ENCODE data around the gene KIF13A.

DNA sequence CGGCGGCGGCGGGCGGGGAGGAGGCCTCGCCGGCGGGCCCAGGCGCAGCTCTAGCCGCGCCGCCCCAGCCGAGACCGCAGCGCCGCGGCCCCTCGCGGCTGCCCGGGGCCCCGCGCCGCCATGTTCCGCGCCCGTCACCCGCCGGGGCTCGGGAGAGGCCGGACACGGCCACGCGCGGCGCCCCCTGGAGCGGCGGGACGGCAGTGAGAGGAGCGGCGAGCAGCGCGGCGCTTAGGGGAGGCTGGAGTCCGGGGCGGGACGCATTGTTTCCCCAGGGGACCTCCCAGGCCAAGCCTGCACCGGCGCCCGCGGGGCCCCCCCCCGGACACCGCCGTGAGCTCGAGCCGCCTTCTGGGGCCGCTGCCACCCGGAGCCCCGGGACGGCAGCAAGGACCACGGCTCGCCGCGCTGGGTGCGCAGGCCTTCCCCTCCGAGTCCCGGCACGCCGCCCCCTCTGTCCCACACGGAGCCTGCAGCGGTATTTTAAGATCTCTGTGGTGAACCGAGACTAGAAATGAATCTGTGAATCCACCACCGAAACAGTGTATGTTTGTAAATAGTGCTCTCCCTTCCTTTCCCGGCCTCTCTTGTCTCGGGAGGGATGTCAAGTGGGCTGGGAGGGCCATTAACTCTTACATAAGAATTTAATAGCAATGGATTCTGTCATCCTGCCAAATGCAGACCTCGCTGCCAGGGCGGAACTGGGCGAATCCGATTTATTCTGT lies 424 bp upstream of the KIF13A start:
- no peak for TF ChIP-seq EZH2 (IDR thresholded peaks at IDR 0.05; ENCODE audit: borderline replicate concordance, low read depth, low read length, severe bottlenecking)
- peak; percentile 53 for TF ChIP-seq POLR2A (IDR thresholded peaks at IDR 0.05; ENCODE audit: low read depth, low read length)
- TF ChIP-seq, protein P1, sequence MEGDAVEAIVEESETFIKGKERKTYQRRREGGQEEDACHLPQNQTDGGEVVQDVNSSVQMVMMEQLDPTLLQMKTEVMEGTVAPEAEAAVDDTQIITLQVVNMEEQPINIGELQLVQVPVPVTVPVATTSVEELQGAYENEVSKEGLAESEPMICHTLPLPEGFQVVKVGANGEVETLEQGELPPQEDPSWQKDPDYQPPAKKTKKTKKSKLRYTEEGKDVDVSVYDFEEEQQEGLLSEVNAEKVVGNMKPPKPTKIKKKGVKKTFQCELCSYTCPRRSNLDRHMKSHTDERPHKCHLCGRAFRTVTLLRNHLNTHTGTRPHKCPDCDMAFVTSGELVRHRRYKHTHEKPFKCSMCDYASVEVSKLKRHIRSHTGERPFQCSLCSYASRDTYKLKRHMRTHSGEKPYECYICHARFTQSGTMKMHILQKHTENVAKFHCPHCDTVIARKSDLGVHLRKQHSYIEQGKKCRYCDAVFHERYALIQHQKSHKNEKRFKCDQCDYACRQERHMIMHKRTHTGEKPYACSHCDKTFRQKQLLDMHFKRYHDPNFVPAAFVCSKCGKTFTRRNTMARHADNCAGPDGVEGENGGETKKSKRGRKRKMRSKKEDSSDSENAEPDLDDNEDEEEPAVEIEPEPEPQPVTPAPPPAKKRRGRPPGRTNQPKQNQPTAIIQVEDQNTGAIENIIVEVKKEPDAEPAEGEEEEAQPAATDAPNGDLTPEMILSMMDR (IDR thresholded peaks at IDR 0.05; ENCODE audit: extremely low read depth in 1 of 2, insufficient read depth in 1 of 2, low read depth in 1 of 2, low read length in 2 of 2), result peak in 1 of 2 donors; percentile 23

Measured in endothelial cell of umbilical vein (primary cell).